HepG2 (cell line): ENCODE results near the gene PXT1. TPM values are rescaled to one million over a fixed set of nuclear protein-coding genes. Genes with fewer than 3 reads are reported as not detected.

Experiments used
- ARNT2 ChIP-seq: sonication (generic); formaldehyde crosslinking; IDR thresholded peaks from 2 replicates; pipeline ENCODE4 v1.8.0; 2022; ENCODE audit warnings: mild to moderate bottlenecking, low read depth, missing genetic modification reagents, moderate library complexity
- BRD4 ChIP-seq: sonication (generic); formaldehyde crosslinking; IDR thresholded peaks from 2 replicates; pipeline ENCODE4 v1.4.0; 2020; ENCODE audit warnings: missing genetic modification reagents
- CREB3 ChIP-seq: sonication (generic); formaldehyde crosslinking; IDR thresholded peaks from 2 replicates; pipeline ENCODE4 v1.5.0; 2020; ENCODE audit warnings: missing genetic modification reagents
- HDAC6 ChIP-seq: fragments of 200-600 bp; sonication (generic); IDR thresholded peaks from 2 replicates; pipeline ENCODE4 v1.7.0; 2017; ENCODE audit warnings: mild to moderate bottlenecking, antibody characterized with exemption, low read length, low read depth
- IRF1 ChIP-seq: sonication (generic); formaldehyde crosslinking; IDR thresholded peaks from 2 replicates; pipeline ENCODE4 v1.4.0; 2020; ENCODE audit warnings: low read depth, mild to moderate bottlenecking, missing genetic modification reagents
- MAZ ChIP-seq, 2 experiments: sonication (generic) in 1 of 2; formaldehyde crosslinking in 1 of 2; IDR thresholded peaks; 2 replicates each; pipeline versions ENCODE4 v1.5.0 to v1.6.1; 2012 to 2020; ENCODE audit warnings: low read depth in 2 of 2, mild to moderate bottlenecking in 2 of 2, borderline replicate concordance in 1 of 2, improper control_type of control experiment in 1 of 2, low read length in 1 of 2, missing genetic modification reagents in 1 of 2, moderate library complexity in 1 of 2
- PTBP1 ChIP-seq: fragments of 200-400 bp; formaldehyde crosslinking; IDR thresholded peaks from 2 replicates; pipeline ENCODE4 v1.6.1; 2018; ENCODE audit warnings: low read length, low read depth; ENCODE audit not compliant: poor library complexity, severe bottlenecking
- SP2 ChIP-seq: sonication (generic); formaldehyde crosslinking; IDR thresholded peaks from 2 replicates; pipeline ENCODE4 v1.5.1; 2020; ENCODE audit warnings: mild to moderate bottlenecking, missing genetic modification reagents
- ZBTB38 ChIP-seq: sonication (generic); formaldehyde crosslinking; IDR thresholded peaks from 2 replicates; pipeline ENCODE4 v1.5.1; 2020; ENCODE audit warnings: mild to moderate bottlenecking, missing genetic modification reagents
- ZBTB49 ChIP-seq: sonication (generic); formaldehyde crosslinking; IDR thresholded peaks from 2 replicates; pipeline ENCODE4 v1.4.0; 2020; ENCODE audit warnings: missing genetic modification reagents, borderline replicate concordance
- ZHX1 ChIP-seq: sonication (generic); formaldehyde crosslinking; IDR thresholded peaks from 2 replicates; pipeline ENCODE4 v1.8.1; 2022; ENCODE audit warnings: low read depth, mild to moderate bottlenecking, missing genetic modification reagents
- ZNF232 ChIP-seq: sonication (generic); formaldehyde crosslinking; IDR thresholded peaks from 2 replicates; pipeline ENCODE4 v1.4.0; 2020; ENCODE audit warnings: missing genetic modification reagents, borderline replicate concordance
- ZNF234 ChIP-seq: sonication (generic); formaldehyde crosslinking; conservative IDR thresholded peaks from 2 replicates; pipeline ENCODE4 v1.5.1; 2020; ENCODE audit warnings: mild to moderate bottlenecking, missing genetic modification reagents
- ZNF326 ChIP-seq: sonication (generic); formaldehyde crosslinking; IDR thresholded peaks from 2 replicates; pipeline ENCODE4 v1.4.0; 2020; ENCODE audit warnings: missing genetic modification reagents, borderline replicate concordance
- ZNF335 ChIP-seq: sonication (generic); formaldehyde crosslinking; IDR thresholded peaks from 2 replicates; pipeline ENCODE4 v1.4.0; 2020; ENCODE audit warnings: missing genetic modification reagents
- ZNF552 ChIP-seq: sonication (generic); formaldehyde crosslinking; IDR thresholded peaks from 2 replicates; pipeline ENCODE4 v1.9.0; 2022; ENCODE audit warnings: missing genetic modification reagents, mild to moderate bottlenecking, borderline replicate concordance
- ZNF878 ChIP-seq: sonication (generic); formaldehyde crosslinking; IDR thresholded peaks from 2 replicates; pipeline ENCODE4 v1.8.1; 2023; ENCODE audit warnings: mild to moderate bottlenecking, missing genetic modification reagents, moderate library complexity
- polyA plus RNA-seq, 8 experiments: library from polyadenylated mRNA; depleted of rRNA in 3 of 8; stranded (reverse) in 7 of 8; unstranded in 1 of 8; fragments of >200 nt; fragmentation: Illumina TruSeq in 4 of 8; extraction: Trizol in 4 of 8; gene quantifications; 2 replicates each; pipeline versions ENCODE4 v1.2.1 to v1.2.3, GENCODE V29; 2011 to 2016; ENCODE audit warnings: low read depth in 4 of 8, missing spikeins in 1 of 8, mixed read lengths in 1 of 8; ENCODE audit not compliant: insufficient read depth in 1 of 8
- total RNA-seq, 5 experiments: library from RNA; depleted of rRNA; stranded (reverse); fragments of >200 nt; fragmentation: Illumina TruSeq; extraction: Trizol; gene quantifications; 2 replicates each; pipeline ENCODE4 v1.2.3, GENCODE V29; 2016; ENCODE audit warnings: low read depth in 1 of 5
- TF ChIP-seq, protein P1 (sequence below), 2 experiments: sonication (generic) in 1 of 2; formaldehyde crosslinking in 1 of 2; IDR thresholded peaks; 2 replicates each; pipeline versions ENCODE4 v1.5.1 to v1.6.1; 2011 to 2020; ENCODE audit warnings: borderline replicate concordance in 1 of 2, low read depth in 1 of 2, low read length in 1 of 2, mild to moderate bottlenecking in 1 of 2, missing genetic modification reagents in 1 of 2, moderate library complexity in 1 of 2

Gene PXT1
- total and polyA plus RNA-seq, 2 of the 13 experiments (the other 11 are each of a cell fraction or from before 2014, with no cell fraction given): 0.04 TPM; not detected in 1

DNA sequence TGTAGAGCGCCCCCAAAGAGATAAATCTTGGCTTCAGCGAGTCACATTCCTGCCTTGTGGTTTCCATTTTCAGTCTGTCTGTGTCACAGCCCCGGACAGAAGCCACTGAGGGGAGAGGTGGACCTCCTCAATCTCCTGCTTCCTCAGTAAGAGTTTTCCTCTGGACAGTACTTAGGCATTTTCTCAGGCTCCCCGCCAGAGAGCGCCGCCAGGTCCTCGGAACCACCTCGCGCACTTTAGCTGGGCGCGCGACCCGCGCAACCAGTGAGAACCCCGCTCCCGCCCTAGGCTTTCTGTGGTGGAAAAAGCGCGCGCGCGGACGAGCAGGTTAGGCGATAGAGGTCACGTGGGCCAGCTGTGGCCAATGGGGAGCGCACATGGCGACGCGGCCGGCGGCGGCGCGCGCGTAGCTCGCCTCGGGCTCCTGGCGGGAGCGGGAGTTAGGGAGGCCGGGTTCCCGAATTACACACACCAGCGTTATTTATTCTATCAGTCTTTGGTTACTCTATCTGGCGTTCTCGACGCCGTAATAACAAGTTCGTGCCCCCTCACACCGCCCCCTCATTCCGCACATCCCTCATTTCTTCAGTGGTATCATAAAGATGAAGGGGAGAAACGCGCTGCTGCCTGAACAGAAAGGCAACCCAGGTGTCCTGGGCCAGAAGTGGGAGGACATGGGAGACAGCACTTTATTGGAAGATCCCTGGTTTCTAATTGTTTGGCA is 19.4 kb downstream of the PXT1 start (continued):
- TF ChIP-seq CREB3 (CRISPR knock-in tag) (no peak), ZNF326 (CRISPR knock-in tag) (no peak), ZNF878 (peak; percentile 86), ZNF552 (no peak), ZHX1 (peak; percentile 57; the same call in 1 of the 2 replicates), SP2 (no peak), ZNF232 (peak; percentile 77; the same call in 1 of the 2 replicates), MAZ (IDR thresholded peaks at IDR 0.05; ENCODE audit: borderline replicate concordance, low read depth, low read length) (peak; percentile 52; the same call in 1 of the 2 replicates), MAZ (CRISPR knock-in tag; IDR thresholded peaks at IDR 0.05; ENCODE audit: low read depth) (peak; percentile 72), BRD4 (CRISPR knock-in tag) (no peak), PTBP1 (no peak), HDAC6 (no peak), ZNF234 (CRISPR knock-in tag) (no peak), ZBTB38 (CRISPR knock-in tag) (peak; percentile 86; the same call in 1 of the 2 replicates), ARNT2 (CRISPR knock-in tag) (peak; percentile 90), ZBTB49 (CRISPR knock-in tag) (no peak), IRF1 (CRISPR knock-in tag) (no peak), ZNF335 (no peak)
- TF ChIP-seq, protein P1, sequence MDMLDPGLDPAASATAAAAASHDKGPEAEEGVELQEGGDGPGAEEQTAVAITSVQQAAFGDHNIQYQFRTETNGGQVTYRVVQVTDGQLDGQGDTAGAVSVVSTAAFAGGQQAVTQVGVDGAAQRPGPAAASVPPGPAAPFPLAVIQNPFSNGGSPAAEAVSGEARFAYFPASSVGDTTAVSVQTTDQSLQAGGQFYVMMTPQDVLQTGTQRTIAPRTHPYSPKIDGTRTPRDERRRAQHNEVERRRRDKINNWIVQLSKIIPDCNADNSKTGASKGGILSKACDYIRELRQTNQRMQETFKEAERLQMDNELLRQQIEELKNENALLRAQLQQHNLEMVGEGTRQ (IDR thresholded peaks at IDR 0.05; ENCODE audit: low read depth, low read length): peak; percentile 97
- TF ChIP-seq, protein P1 (CRISPR knock-in tag; IDR thresholded peaks at IDR 0.05; ENCODE audit: borderline replicate concordance): peak; percentile 100; the same call in 1 of the 2 replicates
